NCI-H1048 (cell line): ENCODE results near the gene LRRTM3.

Experiments used
- DNase-seq: peaks from one replicate; lab custom pipeline; 2025; lab: John Stamatoyannopoulos, UW

The LRRTM3 gene

GRCh38 chr10:67127441-67127840 lies 201.6 kb downstream of the LRRTM3 start:
- DNase-seq, result no peak

- DNase-seq, result no peak
Measured at GRCh38 chr10:67140641-67141040, 214.8 kb downstream of the LRRTM3 start.

- no peak for DNase-seq
Measured at GRCh38 chr10:67141300-67141699, 215.5 kb downstream of the LRRTM3 start.

- no peak for DNase-seq
Measured at GRCh38 chr10:67144530-67144929, 218.7 kb downstream of the LRRTM3 start.
